Stimulated activated effector memory CD8-positive, alpha-beta T cell treated with anti-CD3 and anti-CD28 coated beads, Interleukin-12 subunit alpha, Interleukin-12 subunit beta, amount 100 ng/mL, for 72 hours (primary cell): ENCODE results near the gene FGR.
A peak's percentile ranks its signal among the peaks of the same experiment; 100 is the strongest.

Experiments used
- ATAC-seq: fragments of 150-1000 bp; cut with Tn5 transposase; 2 replicates; pipeline ENCODE4 v1.10.0; 2021
- DNase-seq, 2 donors: peaks; one replicate each; pipeline ENCODE4 v3.0.0; 2021 to 2022; ENCODE audit warnings: low spot score in 2 of 2
- H3K27ac Mint-ChIP-seq: one replicate; pipeline ENCODE4 v1.8.0; 2022; ENCODE audit warnings: mild to moderate bottlenecking, mixed read lengths
- H3K36me3 Mint-ChIP-seq: one replicate; pipeline ENCODE4 v1.8.0; 2022; ENCODE audit warnings: mild to moderate bottlenecking, mixed read lengths
- H3K4me1 Mint-ChIP-seq: one replicate; pipeline ENCODE4 v1.8.0; 2022; ENCODE audit warnings: mixed read lengths
- H3K4me3 Mint-ChIP-seq: one replicate; pipeline ENCODE4 v1.8.0; 2022; ENCODE audit warnings: mild to moderate bottlenecking, mixed read lengths
- H3K9me3 Mint-ChIP-seq: one replicate; pipeline ENCODE4 v1.8.0; 2022; ENCODE audit warnings: mixed read lengths

Gene FGR

GRCh38 chr1:27617420-27617819, 17.6 kb downstream of the FGR start:
- Mint-ChIP-seq H3K9me3 (no peaks in the 10 kb centered on the region), H3K36me3 (peaks cover 40% of the 10 kb centered on the region), H3K4me1 (peaks cover 52% of the 10 kb centered on the region), H3K27ac (peak overlapping the region; percentile 93), H3K4me3 (peak overlapping the region; percentile 64)
- DNase-seq (no peak), ATAC-seq (no peak)

- Mint-ChIP-seq H3K9me3 (no peaks in the 10 kb centered on the region), H3K4me3 (no peak overlapping the region), H3K27ac (peak overlapping the region; percentile 93), H3K4me1 (peaks cover 62% of the 10 kb centered on the region), H3K36me3 (peaks cover 40% of the 10 kb centered on the region)
- no peak for DNase-seq
- ATAC-seq = no peak
Observed at GRCh38 chr1:27616441-27616840, 18.5 kb downstream of the FGR start.

GRCh38 chr1:27615346-27616192, 19.4 kb downstream of the FGR start:
- DNase-seq (no peak), ATAC-seq (no peak)
- Mint-ChIP-seq H3K4me1 (peaks cover 63% of the 10 kb centered on the region), H3K4me3 (no peak overlapping the region), H3K36me3 (peaks cover 40% of the 10 kb centered on the region), H3K9me3 (no peaks in the 10 kb centered on the region), H3K27ac (peak overlapping the region; percentile 93)

- no peak for ATAC-seq
- Mint-ChIP-seq H3K4me1 (peaks cover 61% of the 10 kb centered on the region), H3K36me3 (peaks cover 38% of the 10 kb centered on the region), H3K9me3 (no peaks in the 10 kb centered on the region), H3K27ac (peak overlapping the region; percentile 93), H3K4me3 (no peak overlapping the region)
- DNase-seq = no peak
Observed at GRCh38 chr1:27614625-27615344, 20.2 kb downstream of the FGR start.

- no peaks in the 10 kb centered on the region for H3K9me3 Mint-ChIP-seq
- H3K4me3 Mint-ChIP-seq = no peak overlapping the region
- peak overlapping the region; percentile 51 for H3K27ac Mint-ChIP-seq
- H3K36me3 Mint-ChIP-seq = peaks cover 33% of the 10 kb centered on the region
- DNase-seq (no peak), ATAC-seq (no peak)
- H3K4me1 Mint-ChIP-seq = peaks cover 54% of the 10 kb centered on the region
Observed at GRCh38 chr1:27614043-27614624, 20.9 kb downstream of the FGR start.

- Mint-ChIP-seq H3K4me1 (peaks cover 40% of the 10 kb centered on the region), H3K4me3 (no peak overlapping the region), H3K27ac (peak overlapping the region; percentile 76), H3K9me3 (no peaks in the 10 kb centered on the region), H3K36me3 (peaks cover 20% of the 10 kb centered on the region)
- ATAC-seq (no peak), DNase-seq (no peak)
Observed at GRCh38 chr1:27612718-27613117, 22.3 kb downstream of the FGR start.

- H3K9me3 Mint-ChIP-seq = no peaks in the 10 kb centered on the region
- ATAC-seq = no peak
Observed at GRCh38 chr1:27611450-27611849, 23.5 kb downstream of the FGR start.

GRCh38 chr1:27609618-27610240, 25.3 kb downstream of the FGR start:
- ATAC-seq = no peak
- Mint-ChIP-seq H3K4me1 (peaks cover 31% of the 10 kb centered on the region), H3K4me3 (no peak overlapping the region), H3K36me3 (peaks cover 10% of the 10 kb centered on the region), H3K27ac (no peak overlapping the region), H3K9me3 (no peaks in the 10 kb centered on the region)
- no peak for DNase-seq

More at GRCh38 chr1:27611450-27611849, 23.5 kb downstream of the FGR start:
- Mint-ChIP-seq H3K27ac (peak overlapping the region; percentile 76), H3K4me3 (no peak overlapping the region), H3K4me1 (peaks cover 32% of the 10 kb centered on the region), H3K36me3 (peaks cover 7% of the 10 kb centered on the region)
- DNase-seq = no peak

- no peak overlapping the region for H3K4me3 Mint-ChIP-seq
- H3K4me1 Mint-ChIP-seq = peaks cover 31% of the 10 kb centered on the region
- H3K9me3 Mint-ChIP-seq = no peaks in the 10 kb centered on the region
- peaks cover 11% of the 10 kb centered on the region for H3K36me3 Mint-ChIP-seq
- ATAC-seq = peak; percentile 39
- H3K27ac Mint-ChIP-seq = no peak overlapping the region
- DNase-seq = no peak
Observed at GRCh38 chr1:27609210-27609555, 25.8 kb downstream of the FGR start.

GRCh38 chr1:27607239-27607804, 27.7 kb downstream of the FGR start:
- no peak overlapping the region for H3K27ac Mint-ChIP-seq
- no peak for ATAC-seq
- no peaks in the 10 kb centered on the region for H3K9me3 Mint-ChIP-seq
- peaks cover 13% of the 10 kb centered on the region for H3K36me3 Mint-ChIP-seq
- peaks cover 32% of the 10 kb centered on the region for H3K4me1 Mint-ChIP-seq
- H3K4me3 Mint-ChIP-seq = no peak overlapping the region
- peak in 1 of 2 donors; percentile 49 for DNase-seq

GRCh38 chr1:27606708-27607238, 28.2 kb downstream of the FGR start:
- ATAC-seq (no peak), DNase-seq (peak in 1 of 2 donors; percentile 45)
- Mint-ChIP-seq H3K4me1 (peaks cover 32% of the 10 kb centered on the region), H3K27ac (peak overlapping the region; percentile 77), H3K36me3 (peaks cover 13% of the 10 kb centered on the region), H3K9me3 (no peaks in the 10 kb centered on the region), H3K4me3 (no peak overlapping the region)

GRCh38 chr1:27605796-27606707, 28.9 kb downstream of the FGR start:
- peaks cover 36% of the 10 kb centered on the region for H3K4me1 Mint-ChIP-seq
- H3K36me3 Mint-ChIP-seq = peaks cover 13% of the 10 kb centered on the region
- DNase-seq (peak; percentile 38 to 76), ATAC-seq (no peak)
- no peaks in the 10 kb centered on the region for H3K9me3 Mint-ChIP-seq
- no peak overlapping the region for H3K4me3 Mint-ChIP-seq
- peak overlapping the region; percentile 77 for H3K27ac Mint-ChIP-seq

GRCh38 chr1:27605300-27605766, 29.7 kb downstream of the FGR start:
- ATAC-seq = no peak
- peaks cover 43% of the 10 kb centered on the region for H3K4me1 Mint-ChIP-seq
- H3K9me3 Mint-ChIP-seq = no peaks in the 10 kb centered on the region
- DNase-seq = peak in 1 of 2 donors; percentile 49
- no peak overlapping the region for H3K4me3 Mint-ChIP-seq
- H3K36me3 Mint-ChIP-seq = peaks cover 13% of the 10 kb centered on the region
- H3K27ac Mint-ChIP-seq = no peak overlapping the region
